Activated CD8-positive, alpha-beta memory T cell treated with anti-CD3 and anti-CD28 coated beads for 1 hour (primary cell): ENCODE results near the gene SCIMP.
"Not testable (repeated sequence)": the region's sequence is repeated elsewhere in the genome, so short reads cannot be mapped to it uniquely, and the experiment has no call there.

Experiments used
- DNase-seq, 2 donors: peaks; one replicate each; pipeline ENCODE4 v3.0.0-alpha.2; 2020; ENCODE audit warnings: low read depth in 1 of 2; ENCODE audit errors: extremely low read depth in 1 of 2

The SCIMP gene

DNA sequence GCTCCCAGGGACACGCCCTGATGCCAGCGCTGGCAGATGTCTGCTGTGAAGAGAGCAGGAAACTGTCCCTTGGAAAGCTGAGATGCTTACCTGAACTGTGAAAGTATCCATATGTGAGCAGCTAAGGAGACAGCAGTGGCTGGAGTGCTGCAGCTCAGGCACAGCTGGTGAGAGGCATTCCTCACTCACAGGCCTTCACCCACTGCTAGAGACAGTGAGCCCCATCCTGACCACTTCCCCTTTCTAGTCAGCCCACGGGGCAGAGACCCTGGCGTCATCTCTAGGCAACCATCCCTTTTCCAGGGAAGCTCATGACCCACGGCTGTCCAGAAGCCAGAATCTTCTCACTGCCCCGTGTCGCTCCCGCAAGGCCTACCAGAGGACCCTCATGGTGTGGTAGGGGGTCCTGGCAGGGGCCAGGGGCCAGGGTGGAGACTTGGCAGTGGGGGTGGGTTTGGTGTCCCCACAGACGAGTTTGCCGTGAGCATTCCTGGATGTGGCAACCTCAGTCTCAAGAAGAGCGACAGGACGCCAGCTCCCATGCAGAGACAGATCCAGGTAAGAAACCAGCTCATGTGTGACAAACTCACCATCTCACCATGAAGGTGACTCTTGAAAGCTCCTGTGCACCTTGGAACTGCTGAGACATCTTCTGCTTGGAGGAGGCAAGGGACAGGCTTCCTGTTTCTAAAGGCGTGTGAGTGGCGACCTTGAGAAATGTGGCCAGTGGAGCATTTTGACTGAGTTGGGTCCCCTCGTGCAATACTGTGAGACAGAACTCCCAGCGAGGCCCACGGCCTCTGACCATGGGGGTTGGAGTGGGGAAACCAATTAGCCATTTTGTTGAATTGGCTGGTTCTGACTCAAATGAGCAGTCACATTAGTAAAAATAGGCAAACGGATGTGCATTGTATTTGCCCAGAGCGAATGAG is at the start of gene SCIMP:
Gene SCIMP (minus strand): TSS at position 216 of the 932 bp plus-strand sequence. CDS start 105 bp downstream, at position 111.
- DNase-seq, result no peak

DNA sequence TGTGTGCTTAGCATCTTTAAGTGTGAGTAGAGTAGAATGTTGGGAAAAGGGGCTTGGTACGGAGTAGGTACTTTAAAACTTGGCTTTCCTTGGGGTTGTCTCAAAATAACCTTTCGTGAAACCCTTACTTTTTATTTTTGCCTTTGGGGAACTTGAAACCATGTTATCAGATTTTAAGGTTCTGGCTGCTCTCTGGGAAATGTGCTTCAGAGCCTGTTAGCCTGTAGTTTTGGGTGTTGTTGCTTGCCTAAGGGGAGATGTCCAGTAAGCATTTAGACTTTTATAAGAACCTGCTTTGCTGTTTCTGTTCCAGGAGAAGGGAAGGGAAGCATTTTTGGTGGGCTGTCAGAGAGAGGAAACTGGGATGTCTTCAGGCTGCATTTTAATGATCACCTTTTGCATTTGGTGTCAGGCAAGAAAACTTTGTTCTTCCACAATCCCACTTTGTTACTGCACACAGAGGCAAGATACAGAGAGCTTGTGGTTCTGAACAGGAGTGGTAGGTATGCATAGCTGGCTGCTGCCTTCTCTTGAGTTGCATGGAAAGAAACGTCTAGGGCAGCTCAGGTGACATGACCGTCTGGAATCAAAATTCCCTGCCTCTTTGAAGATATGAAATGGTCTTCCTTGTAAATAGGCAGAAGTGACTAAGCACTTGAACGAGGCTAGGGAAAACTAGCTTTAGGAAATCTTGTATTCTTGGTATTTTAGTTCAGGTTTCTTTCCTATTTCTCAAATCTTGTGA is 49.1 kb upstream of the SCIMP start:
- DNase-seq, result no peak

DNA sequence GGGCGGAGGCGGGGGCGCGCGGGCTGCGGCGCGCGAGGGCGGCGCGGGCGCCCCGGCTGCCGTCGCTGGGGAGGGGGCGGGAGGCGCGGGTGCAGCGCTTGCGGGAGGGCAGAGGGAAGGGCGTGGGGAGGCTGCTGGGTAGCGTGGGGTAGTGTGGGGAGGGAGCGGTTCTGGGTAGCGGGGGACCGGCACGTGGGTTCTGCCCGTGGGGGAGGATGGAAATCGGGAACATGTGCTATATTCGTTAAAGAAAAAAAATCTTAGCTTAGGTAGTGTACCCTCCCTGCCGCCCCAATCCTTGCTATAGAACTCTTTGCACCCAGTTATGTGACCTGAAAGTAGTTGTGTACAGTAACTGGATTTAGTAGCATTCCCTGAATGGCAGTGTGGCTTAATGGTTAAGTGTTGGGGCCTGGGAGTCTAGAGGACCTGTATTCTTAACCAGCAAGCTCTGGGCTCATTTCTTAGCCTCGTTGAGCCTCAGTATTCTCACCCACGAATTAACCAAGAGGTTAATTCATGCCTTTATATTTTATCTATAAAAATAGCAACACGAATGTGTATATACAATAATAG is 48.1 kb upstream of the SCIMP start:
- peak in 1 of 2 donors; percentile 28 for DNase-seq

DNA sequence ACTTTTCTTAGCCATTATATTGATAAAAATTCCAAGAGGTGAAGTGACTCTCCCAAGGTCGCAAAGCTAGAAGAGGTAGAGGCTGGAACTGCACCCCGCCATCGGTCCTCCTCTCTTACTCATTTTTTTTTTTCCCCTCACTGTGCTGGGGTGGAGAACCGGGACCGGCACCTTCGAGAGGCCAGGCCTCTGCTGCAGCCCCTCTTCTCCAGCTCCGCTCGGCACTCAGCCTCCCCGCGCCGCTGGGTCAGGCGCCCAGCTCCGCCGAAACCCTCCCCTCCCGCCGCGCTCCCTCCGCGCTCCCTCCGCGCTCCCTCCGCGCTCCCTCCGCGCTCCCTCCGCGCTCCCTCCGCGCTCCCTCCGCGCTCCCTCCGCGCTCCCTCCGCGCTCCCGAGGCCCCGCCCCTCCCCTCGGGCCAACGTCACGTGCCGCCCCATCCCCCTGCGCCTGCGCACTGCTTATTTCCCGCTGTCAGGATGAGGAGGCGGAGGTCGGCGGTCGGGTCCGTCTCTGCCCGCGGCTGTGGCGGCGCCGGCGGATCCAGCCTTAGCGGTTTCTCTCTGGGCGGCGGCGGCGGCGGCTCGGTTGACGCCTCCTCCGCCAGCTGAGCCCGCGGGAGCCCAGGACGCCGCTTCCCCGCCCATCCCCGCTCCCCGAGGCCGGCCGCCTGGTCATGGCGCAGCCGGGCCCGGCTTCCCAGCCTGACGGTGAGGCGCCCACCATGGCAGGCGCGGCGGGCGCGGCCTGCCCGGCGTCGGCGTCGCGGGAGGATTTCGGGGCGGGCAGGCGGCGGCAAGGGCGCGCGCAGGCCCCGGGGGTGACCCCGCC is 47.4 kb upstream of the SCIMP start, which contains the start of gene RABEP1:
Gene RABEP1 (plus strand): TSS at position 471 of the 828 bp plus-strand sequence. CDS start 203 bp downstream, at position 674.
- peak; percentile 90 to 92 for DNase-seq

DNA sequence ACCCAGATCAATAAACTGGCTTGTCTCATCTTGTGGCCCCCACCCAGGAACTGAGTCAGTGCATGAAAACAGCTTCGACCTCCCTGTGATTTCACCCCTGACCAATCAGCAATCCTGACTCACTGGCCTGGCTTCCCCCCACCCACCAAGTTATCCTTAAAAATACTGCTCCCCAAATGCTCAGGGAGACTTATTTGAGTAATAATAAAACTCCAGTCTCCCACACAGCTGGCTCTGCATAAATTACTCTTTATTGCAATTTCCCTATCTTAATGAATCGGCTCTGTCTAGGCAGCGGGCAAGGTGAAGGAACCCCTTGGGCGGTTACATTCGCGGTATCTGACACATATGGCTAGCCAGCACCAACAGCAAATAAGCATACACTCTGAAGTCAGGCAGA is 37.7 kb upstream of the SCIMP start:
- no peak for DNase-seq

DNA sequence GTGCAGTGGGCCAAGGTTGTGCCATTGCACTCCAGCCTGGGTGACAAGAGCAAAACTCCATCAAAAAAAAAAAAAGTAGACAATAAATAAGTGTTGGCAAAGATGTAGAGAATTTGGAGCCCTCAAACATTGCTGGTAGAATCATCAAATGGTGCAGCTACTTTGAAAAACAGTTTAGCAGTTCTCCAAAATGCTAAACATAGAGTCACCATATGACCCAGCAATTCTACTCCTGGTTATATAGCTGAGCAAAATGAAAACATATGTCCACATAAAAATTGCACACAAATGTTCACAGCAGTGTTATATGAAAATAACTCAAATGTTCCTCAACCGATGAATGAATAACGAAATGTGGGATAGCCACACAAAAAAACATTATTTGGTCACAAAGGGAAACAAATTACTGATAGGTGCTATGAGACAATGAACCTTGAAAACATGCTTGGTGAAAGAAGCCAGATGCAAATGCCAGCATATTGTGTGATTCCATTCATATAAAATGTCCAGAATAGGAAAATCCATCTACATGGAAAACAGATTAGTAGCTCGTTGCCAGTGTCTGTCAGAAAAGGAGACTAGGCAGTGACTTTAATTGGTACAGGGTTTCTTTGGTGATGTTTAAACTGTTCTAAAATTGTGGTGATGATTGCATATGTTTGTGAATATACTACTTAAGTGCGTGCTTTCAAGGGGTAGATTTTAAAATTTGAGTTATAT is 34.7 kb upstream of the SCIMP start:
- no peak for DNase-seq

DNA sequence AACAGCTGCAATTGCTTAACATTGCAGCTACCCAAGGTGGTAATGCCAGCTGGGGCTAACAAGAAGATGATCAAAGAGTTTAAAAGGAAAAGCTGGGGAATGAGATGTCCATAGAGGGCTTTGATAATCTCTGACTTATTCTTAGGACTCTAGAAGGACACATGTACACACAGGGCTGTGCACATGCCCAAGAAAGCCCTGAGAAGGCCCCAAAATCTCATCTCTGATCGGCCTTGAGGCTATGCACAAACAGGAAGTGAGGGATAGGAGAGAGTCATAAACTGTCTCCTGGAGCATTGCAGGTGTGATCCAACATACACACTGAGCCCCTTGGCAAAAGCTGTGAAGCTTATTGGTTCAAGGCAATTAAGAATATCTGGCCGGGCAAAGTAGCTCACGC is 30.2 kb upstream of the SCIMP start:
- no peak for DNase-seq

DNA sequence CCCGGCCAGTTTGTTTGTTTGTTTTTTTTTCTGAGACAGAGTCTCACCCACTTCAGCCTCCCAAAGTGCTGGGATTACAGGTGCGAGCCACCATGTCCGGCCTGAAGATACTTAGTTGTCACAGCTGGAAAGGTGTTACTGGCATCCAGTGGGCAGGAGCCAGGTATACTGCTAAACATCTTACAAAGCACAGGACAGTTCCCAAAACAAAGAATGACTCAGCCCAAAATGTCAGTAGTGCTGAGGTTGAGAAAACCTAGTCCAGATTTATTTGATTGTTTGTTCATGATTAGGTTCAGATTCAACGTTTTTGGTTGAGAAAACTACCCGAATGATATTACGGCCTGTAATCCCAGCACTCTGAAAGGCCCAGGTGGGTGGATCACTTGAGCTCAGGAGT is 28.8 kb upstream of the SCIMP start:
- no peak for DNase-seq

DNA sequence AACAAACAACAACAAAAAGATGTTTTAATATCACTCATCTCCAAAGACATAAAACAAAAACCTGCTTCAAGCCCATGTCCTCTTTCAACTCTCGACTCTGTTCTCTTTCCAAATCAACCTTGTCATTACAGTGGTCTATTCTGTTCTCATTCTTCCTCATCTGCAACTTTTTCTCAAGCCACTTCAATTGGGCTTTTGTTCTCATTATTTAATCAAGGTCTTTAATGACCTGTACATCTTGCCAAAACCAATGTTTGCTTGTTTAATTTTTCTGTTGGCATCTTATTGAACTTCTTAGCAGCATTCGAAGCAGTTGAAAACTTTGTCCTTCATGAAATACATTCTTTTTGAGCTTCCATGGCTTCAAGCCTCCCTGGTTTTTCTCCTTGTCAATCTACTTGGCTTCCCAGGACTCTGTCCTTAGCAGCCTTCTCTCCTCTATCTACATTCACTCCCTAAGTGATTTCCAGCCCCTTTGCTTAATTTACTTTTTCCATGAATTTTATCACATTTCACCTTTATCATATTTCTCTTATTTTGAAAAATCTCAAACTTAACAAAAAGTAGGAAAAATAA is 27.8 kb upstream of the SCIMP start:
- no peak for DNase-seq

DNA sequence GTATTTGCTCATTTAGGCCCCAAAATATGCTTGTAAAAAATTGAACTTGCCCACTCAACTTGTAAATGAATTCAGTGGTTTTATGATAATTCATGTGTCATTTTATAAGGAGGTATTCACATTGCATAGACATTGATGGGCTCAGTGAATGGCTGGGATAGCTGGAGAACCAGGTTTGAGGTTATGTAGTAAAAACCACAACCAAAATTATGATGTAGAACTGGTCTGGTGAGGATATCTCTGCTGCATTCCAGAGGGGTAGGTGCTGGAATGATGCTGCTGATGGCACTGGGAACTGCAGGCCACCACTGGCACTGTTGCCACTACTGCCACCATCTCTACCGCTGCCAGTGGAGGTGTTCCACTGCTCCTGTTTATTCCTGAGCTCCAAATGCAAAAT is 25.9 kb upstream of the SCIMP start:
- DNase-seq, result no peak

DNA sequence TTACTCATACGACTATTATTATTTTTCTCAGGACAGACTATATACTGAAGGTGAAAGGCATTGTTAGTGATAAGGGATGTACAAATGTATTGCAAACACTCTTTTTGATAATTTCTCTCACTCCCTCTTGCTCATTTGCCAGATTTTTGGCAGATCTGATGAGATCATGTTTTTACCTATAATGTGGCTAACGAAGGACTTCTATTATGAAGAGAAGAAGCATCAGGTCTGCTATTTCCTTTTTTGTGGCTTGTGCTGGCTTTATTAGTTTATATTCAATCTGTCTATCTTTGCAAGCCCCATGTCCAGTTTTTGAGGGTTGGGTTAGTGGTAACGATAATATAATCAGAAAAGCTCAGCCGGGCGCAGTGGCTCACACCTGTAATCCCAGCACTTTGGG is 22.5 kb upstream of the SCIMP start:
- DNase-seq, result no peak

DNA sequence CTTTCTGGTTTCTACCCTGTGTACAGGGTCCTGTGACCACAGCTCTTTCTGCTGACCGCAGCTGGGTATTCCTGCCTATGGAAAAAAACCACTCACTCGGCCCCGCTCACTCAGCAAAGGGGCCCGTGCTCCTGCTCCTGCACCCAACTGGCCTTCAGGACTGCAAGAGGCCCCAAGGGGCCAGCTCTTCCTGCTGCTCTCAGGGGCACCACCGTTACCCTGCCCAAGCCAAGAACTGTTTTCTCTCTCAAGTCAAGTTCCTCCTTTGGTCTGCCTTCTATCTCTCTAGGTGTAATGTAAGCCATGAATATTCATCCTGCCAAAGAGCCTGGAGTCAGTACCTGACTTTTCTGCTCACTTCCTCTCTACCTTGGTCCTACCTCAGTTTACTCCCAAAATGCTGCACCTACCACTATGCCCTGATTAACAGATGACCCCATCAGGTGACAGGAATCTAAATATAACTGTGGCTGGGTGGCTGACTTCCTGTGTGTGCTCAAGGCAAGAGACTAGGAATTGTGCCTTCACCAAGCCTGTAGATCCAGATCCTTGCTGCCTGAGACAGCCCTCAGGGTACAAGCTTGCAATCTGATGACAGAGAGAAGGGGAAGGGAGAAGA is 20.4 kb upstream of the SCIMP start:
- no peak for DNase-seq

DNA sequence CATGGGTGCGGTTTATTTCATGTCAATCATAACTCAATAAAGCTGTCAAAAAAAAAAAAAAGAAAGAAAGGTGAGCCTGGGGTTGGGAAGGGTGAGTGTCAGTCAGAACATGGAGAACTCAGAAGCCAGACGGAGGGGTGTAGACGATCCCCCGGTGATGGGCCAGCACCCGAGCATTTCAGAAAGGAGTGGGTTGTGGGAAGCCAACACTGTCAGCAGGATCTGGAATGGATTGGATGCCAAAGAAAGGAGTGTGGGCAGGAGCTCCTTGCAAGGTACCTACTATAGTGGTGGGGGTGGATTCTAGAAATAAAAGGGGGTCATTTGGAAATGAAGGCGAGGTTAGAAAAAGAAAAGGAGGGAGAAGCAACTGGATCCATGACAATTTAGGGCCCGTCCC is 19.8 kb upstream of the SCIMP start:
- no peak for DNase-seq

DNA sequence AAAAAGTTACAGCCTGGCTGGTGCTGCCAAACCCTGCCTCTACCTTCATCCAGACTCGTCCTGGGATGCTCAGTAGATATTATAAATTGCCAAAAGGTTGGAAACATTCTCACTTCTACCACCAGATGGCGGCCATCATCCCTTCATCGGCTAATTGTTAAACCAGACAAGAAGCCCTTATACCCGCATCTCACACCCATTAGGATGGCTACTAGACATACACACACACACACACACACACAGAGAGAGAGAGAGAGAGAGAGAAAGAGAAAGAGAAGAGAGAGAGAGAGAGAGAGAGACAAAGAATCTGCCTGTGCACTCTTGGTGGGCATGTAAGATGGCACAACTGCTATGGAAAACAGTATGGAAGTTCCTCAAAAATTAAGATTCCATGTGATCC is 15.0 kb upstream of the SCIMP start:
- peak; percentile 36 to 37 for DNase-seq

DNA sequence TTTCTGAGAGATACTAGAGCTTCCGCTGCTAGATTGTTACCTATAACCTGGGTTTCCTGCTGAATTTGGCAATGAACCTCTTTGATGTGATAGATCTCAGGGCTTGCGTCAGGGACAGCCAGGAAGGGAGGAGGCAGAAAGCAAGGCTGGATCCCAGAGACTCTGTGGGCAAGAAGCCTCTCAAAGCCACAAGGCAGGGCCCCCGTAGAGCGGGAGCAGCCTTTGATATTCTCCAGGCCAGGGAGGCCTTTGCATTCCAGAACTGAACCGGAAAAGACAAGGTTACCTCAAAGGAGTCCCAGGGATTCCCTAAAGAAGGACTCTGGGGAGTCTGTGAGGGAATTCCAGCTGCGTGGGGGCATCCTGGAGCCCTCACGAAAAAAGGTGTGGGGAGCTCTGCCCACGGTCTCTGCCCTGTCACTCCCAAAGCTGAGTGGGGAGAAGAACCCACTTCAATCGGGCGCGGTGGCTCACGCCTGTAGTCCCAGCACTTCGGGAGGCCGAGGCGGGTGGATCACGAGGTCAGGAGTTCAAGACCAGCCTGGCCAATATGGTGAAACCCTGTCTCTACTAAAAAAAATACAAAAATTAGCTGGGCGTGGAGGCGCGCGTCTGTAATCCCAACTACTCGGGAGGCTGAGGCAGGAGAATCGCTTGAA is 14.3 kb upstream of the SCIMP start:
- DNase-seq, result no peak

DNA sequence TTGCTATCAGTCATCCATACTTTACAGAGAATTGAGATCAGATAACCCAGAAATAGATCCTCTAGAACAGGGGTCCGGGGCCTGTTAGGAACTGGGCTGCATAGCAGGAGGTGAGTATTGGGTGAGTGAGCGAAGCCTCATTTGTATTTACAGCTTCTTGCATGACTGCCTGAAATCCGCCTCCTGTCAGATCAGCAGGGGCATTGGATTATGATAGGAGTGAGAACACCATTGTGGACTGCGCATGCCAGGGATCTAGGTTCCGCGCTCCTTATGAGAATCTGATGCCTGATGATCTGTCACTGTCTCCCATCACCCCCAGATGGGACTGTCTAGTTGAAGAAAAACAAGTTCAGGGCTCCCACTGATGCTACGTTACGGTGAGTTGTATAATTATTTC is 13.0 kb upstream of the SCIMP start:
- DNase-seq, result no peak

DNA sequence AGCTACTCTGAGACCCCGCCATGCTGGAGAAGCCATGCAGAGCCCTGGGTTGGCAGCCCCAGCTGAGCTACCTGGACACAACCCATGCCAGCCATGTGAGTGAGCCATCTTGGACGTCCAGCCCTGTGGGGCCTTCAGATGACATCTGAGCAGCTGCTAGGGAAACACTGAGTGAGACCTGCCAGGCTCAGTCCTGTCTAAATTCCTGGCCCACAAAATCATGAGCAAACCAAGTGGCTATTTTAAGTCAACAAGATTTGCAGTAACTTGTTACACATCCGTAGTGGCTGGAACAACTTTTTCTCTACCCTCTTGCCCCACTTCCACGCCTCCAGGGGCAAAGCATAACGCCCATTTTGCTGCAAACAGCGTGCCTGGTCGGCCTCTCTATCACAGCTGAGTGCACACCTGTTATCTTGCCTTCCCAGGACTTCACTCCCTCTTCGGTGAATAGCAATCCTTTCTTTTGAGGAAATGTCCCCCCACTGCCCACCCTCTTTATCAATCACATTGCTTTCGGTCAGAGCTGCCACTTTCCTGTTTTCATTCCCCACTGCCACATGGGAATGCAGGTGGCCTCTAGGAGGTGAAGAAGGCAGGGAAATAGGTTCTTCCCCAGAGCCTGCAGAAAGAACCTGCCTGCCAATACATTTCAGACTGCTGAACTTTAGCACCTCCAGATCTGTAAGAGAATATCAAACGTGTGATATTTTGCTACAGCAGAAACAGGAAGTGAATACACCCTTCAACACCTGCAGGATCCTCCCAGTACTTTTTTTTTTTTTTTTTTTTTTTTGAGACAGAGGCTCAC is 7.4 kb upstream of the SCIMP start:
- no peak for DNase-seq

DNA sequence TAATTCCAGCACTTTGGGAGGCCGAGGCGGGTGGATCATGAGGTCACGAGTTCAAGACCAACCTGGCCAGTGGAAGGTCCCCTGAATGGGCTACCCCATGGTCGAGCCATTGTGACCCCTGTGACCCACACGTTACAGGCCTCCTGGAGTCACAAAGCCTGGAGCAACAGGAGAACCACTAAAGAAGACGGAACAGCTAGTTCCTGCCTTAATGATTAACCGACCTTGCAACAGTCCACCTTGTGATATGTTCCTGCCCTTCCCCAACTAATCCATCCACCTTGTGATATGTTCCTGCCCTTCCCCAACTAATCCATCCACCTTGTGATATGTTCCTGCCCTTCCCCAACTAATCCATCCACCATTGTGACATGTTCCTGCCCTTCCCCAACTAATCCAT is 5.1 kb upstream of the SCIMP start:
- DNase-seq, result not testable (repeated sequence)
